CD4-positive, alpha-beta T cell (primary cell): ENCODE data around the gene GALNT2. TPM values are rescaled to one million over a fixed set of nuclear protein-coding genes. Genes with fewer than 3 reads are reported as not detected.

Source experiments
- ATAC-seq: fragments of 200-7000 bp; cut with Tn5 transposase; one replicate; pipeline ENCODE4 v1.10.0; 2022; ENCODE audit warnings: mild to moderate bottlenecking; ENCODE audit not compliant: poor library complexity
- CTCF ChIA-PET: fragments of 350-600 bp; sonication (Branson Sonifier 250); formaldehyde crosslinking; loops from one replicate; lab custom pipeline; 2021; ENCODE audit warnings: antibody characterized with exemption, inconsistent platforms; lab: Charles Lee
- POLR2A ChIA-PET: fragments of 350-600 bp; sonication (Branson Sonifier 250); formaldehyde crosslinking; loops from one replicate; lab custom pipeline; 2021; ENCODE audit warnings: antibody characterized with exemption, inconsistent platforms; lab: Charles Lee
- DNase-seq, 14 experiments: peaks; one replicate each; pipeline ENCODE4 v3.0.0-alpha.2; 2013 to 2020; ENCODE audit warnings: mixed read lengths in 2 of 14
- H3K27ac ChIP-seq, 2 donors: one replicate each; pipeline versions ENCODE4 v1.5.1 to v1.7.0; 2013; ENCODE audit warnings: low read length in 2 of 2, low read depth in 1 of 2, mild to moderate bottlenecking in 1 of 2
- H3K27me3 ChIP-seq, 2 experiments: 1 replicate in 1 of 2; 2 replicates in 1 of 2; pipeline versions ENCODE4 v1.6.1 to v1.7.0; 2013; ENCODE audit warnings: low read length in 2 of 2, control low read depth in 1 of 2, mild to moderate bottlenecking in 1 of 2, moderate library complexity in 1 of 2; ENCODE audit not compliant: insufficient read depth in 2 of 2, control insufficient read depth in 1 of 2
- H3K36me3 ChIP-seq: one replicate; pipeline ENCODE4 v1.6.1; 2013; ENCODE audit warnings: low read length, control low read depth; ENCODE audit not compliant: insufficient read depth
- H3K4me1 ChIP-seq: one replicate; pipeline ENCODE4 v1.6.1; 2013; ENCODE audit warnings: low read length, control low read depth; ENCODE audit not compliant: insufficient read depth
- H3K4me3 ChIP-seq: one replicate; pipeline ENCODE4 v1.5.1; 2013; ENCODE audit warnings: mild to moderate bottlenecking, low read length, moderate library complexity
- H3K9me3 ChIP-seq, 2 experiments: 1 replicate in 1 of 2; 2 replicates in 1 of 2; pipeline versions ENCODE4 v1.6.1 to v1.7.0; 2013; ENCODE audit warnings: low read length in 2 of 2, mild to moderate bottlenecking in 2 of 2, control low read depth in 1 of 2, moderate library complexity in 1 of 2; ENCODE audit not compliant: control insufficient read depth in 1 of 2, insufficient read depth in 1 of 2
- H3K27ac Mint-ChIP-seq: one replicate; pipeline ENCODE4 v1.8.0; 2020; ENCODE audit warnings: mixed read lengths
- H3K27me3 Mint-ChIP-seq: one replicate; pipeline ENCODE4 v1.8.0; 2021; ENCODE audit warnings: mixed read lengths
- H3K36me3 Mint-ChIP-seq: one replicate; pipeline ENCODE4 v1.8.0; 2021; ENCODE audit warnings: low read depth, mixed read lengths
- H3K4me1 Mint-ChIP-seq: one replicate; pipeline ENCODE4 v1.8.0; 2021; ENCODE audit warnings: low read depth, mixed read lengths
- H3K4me3 Mint-ChIP-seq: one replicate; pipeline ENCODE4 v1.8.0; 2020; ENCODE audit warnings: mild to moderate bottlenecking, mixed read lengths
- H3K9me3 Mint-ChIP-seq: one replicate; pipeline ENCODE4 v1.8.0; 2020; ENCODE audit warnings: mixed read lengths
- intact Hi-C, 2 experiments: fragments of 100-400 bp; cut with DNase I in 1 of 2; cut with micrococcal nuclease in 1 of 2; formaldehyde crosslinking; loops; one replicate each; pipeline versions ENCODE4 v1.15.1 to v1.9.0; 2023 to 2025; cut with DNase I, micrococcal nuclease
- total RNA-seq, 174 experiments: library from RNA in 2 of 174; stranded (reverse) in 2 of 174; gene quantifications; one replicate each; pipeline ENCODE4 v1.2.3 and lab custom pipeline; 2021 to 2026
- TF ChIP-seq, protein P1 (sequence below): fragments of 200-600 bp; IDR thresholded peaks from one replicate; pipeline ENCODE4 v1.8.0; 2022; ENCODE audit warnings: antibody characterized with exemption, mild to moderate bottlenecking

Gene GALNT2
- total RNA-seq, 2 experiments from 2014 or later: 11.0 to 11.4 TPM

DNA sequence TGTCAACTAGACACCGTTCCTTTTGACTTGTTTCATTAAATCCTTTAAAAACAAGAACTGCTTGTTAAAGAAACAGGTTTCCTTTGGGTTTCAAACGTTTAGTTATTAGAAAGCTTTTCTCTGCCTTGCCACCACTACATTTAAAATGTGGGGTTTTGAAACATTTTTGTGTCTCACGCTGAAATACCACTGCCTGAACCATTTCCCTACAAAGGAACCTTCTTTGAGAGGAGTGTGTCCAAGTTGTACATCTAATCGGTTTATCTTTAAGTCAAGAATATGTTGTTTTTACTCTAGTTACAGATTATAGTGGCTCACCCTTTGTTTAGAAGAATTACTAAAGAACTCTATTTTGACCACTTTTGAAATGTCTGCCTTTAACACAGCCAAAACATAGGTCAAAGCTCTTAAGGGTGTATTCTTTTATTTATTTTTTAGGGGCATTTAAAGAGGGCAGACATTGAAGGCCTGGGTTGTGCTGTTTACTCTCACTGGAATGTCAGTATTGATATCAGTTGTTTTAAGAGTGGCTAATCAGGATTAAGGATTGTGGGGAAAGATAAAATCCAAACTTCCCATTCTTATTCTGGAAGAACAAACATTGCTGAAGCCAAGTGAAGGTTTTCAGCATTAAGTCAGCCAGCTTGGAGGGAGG is 143.4 kb downstream of the GALNT2 start:
- intact Hi-C loops: no loop called here
- TF ChIP-seq, protein P1, sequence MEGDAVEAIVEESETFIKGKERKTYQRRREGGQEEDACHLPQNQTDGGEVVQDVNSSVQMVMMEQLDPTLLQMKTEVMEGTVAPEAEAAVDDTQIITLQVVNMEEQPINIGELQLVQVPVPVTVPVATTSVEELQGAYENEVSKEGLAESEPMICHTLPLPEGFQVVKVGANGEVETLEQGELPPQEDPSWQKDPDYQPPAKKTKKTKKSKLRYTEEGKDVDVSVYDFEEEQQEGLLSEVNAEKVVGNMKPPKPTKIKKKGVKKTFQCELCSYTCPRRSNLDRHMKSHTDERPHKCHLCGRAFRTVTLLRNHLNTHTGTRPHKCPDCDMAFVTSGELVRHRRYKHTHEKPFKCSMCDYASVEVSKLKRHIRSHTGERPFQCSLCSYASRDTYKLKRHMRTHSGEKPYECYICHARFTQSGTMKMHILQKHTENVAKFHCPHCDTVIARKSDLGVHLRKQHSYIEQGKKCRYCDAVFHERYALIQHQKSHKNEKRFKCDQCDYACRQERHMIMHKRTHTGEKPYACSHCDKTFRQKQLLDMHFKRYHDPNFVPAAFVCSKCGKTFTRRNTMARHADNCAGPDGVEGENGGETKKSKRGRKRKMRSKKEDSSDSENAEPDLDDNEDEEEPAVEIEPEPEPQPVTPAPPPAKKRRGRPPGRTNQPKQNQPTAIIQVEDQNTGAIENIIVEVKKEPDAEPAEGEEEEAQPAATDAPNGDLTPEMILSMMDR: no peak
- H3K4me1 Mint-ChIP-seq: peaks cover 41% of the 10 kb centered on the region

DNA sequence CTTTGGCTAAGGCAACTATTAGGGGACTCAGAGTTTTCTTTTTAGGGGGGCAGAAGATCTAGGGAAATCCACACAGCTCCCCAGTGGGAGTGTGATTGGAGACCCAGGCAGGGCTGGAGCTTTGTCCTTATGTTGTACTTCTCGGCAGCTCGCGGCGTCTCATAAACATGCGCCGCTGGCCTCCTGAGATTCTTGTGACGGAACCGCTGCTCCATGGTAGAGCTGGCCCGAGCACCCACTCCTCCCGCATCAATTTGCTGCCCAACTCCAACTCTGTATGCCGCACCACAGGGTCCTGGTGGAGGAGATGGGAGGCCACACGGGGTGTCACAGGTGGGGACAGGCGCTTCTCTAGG is 143.9 kb downstream of the GALNT2 start:
- no peaks in the 10 kb centered on the region for H3K9me3 Mint-ChIP-seq
- H3K27ac Mint-ChIP-seq: peak overlapping the region; percentile 15
- H3K4me3 Mint-ChIP-seq: no peak overlapping the region
- CTCF ChIA-PET: no interaction called here
- POLR2A ChIA-PET: interaction anchor here (0.6 kb wide), 1 partner anchor 1722 kb away, joined by 3 read pairs; no protein-coding TSS in a partner anchor
- peaks cover 0 to 4% of the 10 kb centered on the region in 2 experiments for H3K9me3 ChIP-seq
- no peak overlapping the region for H3K4me3 ChIP-seq
- peaks cover 10% of the 10 kb centered on the region for H3K4me1 ChIP-seq
- no peaks in the 10 kb centered on the region for H3K36me3 ChIP-seq
- ATAC-seq (no peak), DNase-seq (no peak)
- no peaks in the 10 kb centered on the region for H3K27me3 Mint-ChIP-seq
- no peaks in the 10 kb centered on the region for H3K27me3 ChIP-seq
- intact Hi-C loops: no loop called here
- TF ChIP-seq, protein P1: no peak
- no peak overlapping the region for H3K27ac ChIP-seq
- peaks cover 41% of the 10 kb centered on the region for H3K4me1 Mint-ChIP-seq
- H3K36me3 Mint-ChIP-seq: peaks cover 17% of the 10 kb centered on the region

More for the DNA sequence above, 143.4 kb downstream of the GALNT2 start:
- DNase-seq (no peak), ATAC-seq (no peak)
- Histone ChIP-seq H3K27ac (no peak overlapping the region), H3K9me3 (peaks cover 0 to 4% of the 10 kb centered on the region in 2 experiments), H3K4me1 (peaks cover 10% of the 10 kb centered on the region), H3K36me3 (peaks cover 5% of the 10 kb centered on the region), H3K4me3 (no peak overlapping the region), H3K27me3 (no peaks in the 10 kb centered on the region)
- H3K4me3 Mint-ChIP-seq: no peak overlapping the region
- peaks cover 18% of the 10 kb centered on the region for H3K36me3 Mint-ChIP-seq
- H3K27me3 Mint-ChIP-seq: no peaks in the 10 kb centered on the region
- H3K27ac Mint-ChIP-seq: peak overlapping the region; percentile 15
- CTCF ChIA-PET: no interaction called here
- POLR2A ChIA-PET: interaction anchor here (0.6 to 1.3 kb wide), 2 partner anchors 10 to 1722 kb away, joined by 3 read pairs; no protein-coding TSS in a partner anchor
- no peaks in the 10 kb centered on the region for H3K9me3 Mint-ChIP-seq

GRCh38 chr1:230211436-230212145 is 144.6 kb downstream of the GALNT2 start:
- H3K36me3 ChIP-seq: no peaks in the 10 kb centered on the region
- TF ChIP-seq, protein P1: no peak
- POLR2A ChIA-PET: interaction anchor here (0.6 kb wide), 1 partner anchor 1723 kb away, joined by 3 read pairs; no protein-coding TSS in a partner anchor
- H3K27ac Mint-ChIP-seq: peak overlapping the region; percentile 15
- peaks cover 0 to 4% of the 10 kb centered on the region in 2 experiments for H3K9me3 ChIP-seq
- H3K27me3 ChIP-seq: no peaks in the 10 kb centered on the region
- H3K4me3 ChIP-seq: no peak overlapping the region
- peaks cover 13% of the 10 kb centered on the region for H3K36me3 Mint-ChIP-seq
- H3K4me3 Mint-ChIP-seq: no peak overlapping the region
- intact Hi-C loops: no loop called here
- H3K27me3 Mint-ChIP-seq: no peaks in the 10 kb centered on the region
- peaks cover 10% of the 10 kb centered on the region for H3K4me1 ChIP-seq
- peaks cover 40% of the 10 kb centered on the region for H3K4me1 Mint-ChIP-seq
- no peaks in the 10 kb centered on the region for H3K9me3 Mint-ChIP-seq
- ATAC-seq (no peak), DNase-seq (no peak)
- no peak overlapping the region for H3K27ac ChIP-seq
- CTCF ChIA-PET: no interaction called here
